ENCODE results near the gene ASTN2.

- TF ChIP-seq CTCF (conservative IDR thresholded peaks at IDR 0.05; ENCODE audit: low read length) (no peak), EZH2phosphoT487 (IDR thresholded peaks at IDR 0.05; ENCODE audit: borderline replicate concordance, low read depth, low read length) (no peak)
Measured at GRCh38 chr9:116777116-116777515, 637.7 kb downstream of the ASTN2 start.
